H1 (cell line): ENCODE results near the gene SCYL2. TPM values are rescaled to one million over a fixed set of nuclear protein-coding genes. Genes with fewer than 3 reads are reported as not detected.

ENCODE experiments used
- CTCF ChIA-PET: fragments of 300-600 bp; sonication (Branson Sonifier 250); formaldehyde crosslinking; loops from one replicate; lab custom pipeline; 2021; ENCODE audit not compliant: partially characterized antibody; lab: Charles Lee
- POLR2A ChIA-PET: fragments of 300-600 bp; sonication (Branson Sonifier 250); formaldehyde crosslinking; loops from one replicate; lab custom pipeline; 2021; ENCODE audit warnings: inconsistent platforms; ENCODE audit not compliant: partially characterized antibody; lab: Charles Lee
- DNase-seq, 2 experiments: peaks; one replicate each; pipeline versions ENCODE4 v3.0.0 to v3.0.0-alpha.2; 2010 to 2022; ENCODE audit warnings: low spot score in 2 of 2, low read depth in 1 of 2, mixed read lengths in 1 of 2
- FAIRE-seq: peaks from 2 replicates; lab custom pipeline; 2011; peaks lifted over from hg19 to GRCh38; lab: Jason Lieb, UNC
- H2AFZ ChIP-seq: 2 replicates; pipeline ENCODE4 v1.8.1; 2012; ENCODE audit warnings: low read length, inconsistent platforms
- H2AK5ac ChIP-seq: 2 replicates; pipeline ENCODE4 v1.6.1; 2013; ENCODE audit warnings: low read depth, low read length
- H2BK120ac ChIP-seq: replicated peaks from 2 replicates; pipeline ENCODE3; 2013; ENCODE audit warnings: low read depth, low read length, inconsistent platforms
- H2BK12ac ChIP-seq: 2 replicates; pipeline ENCODE4 v1.6.1; 2013; ENCODE audit warnings: low read depth, low read length
- H2BK15ac ChIP-seq: 2 replicates; pipeline ENCODE4 v1.6.1; 2013; ENCODE audit warnings: low read length
- H2BK20ac ChIP-seq: 2 replicates; pipeline ENCODE4 v1.6.1; 2013; ENCODE audit warnings: low read length
- H2BK5ac ChIP-seq: 2 replicates; pipeline ENCODE4 v1.6.1; 2013; ENCODE audit warnings: low read depth, low read length
- H3K14ac ChIP-seq: 2 replicates; pipeline ENCODE4 v1.6.1; 2013; ENCODE audit warnings: inconsistent platforms; ENCODE audit not compliant: insufficient read length
- H3K18ac ChIP-seq: 2 replicates; pipeline ENCODE4 v1.6.1; 2013; ENCODE audit warnings: low read length; ENCODE audit errors: extremely low read depth
- H3K23ac ChIP-seq: 2 replicates; pipeline ENCODE4 v1.6.1; 2013; ENCODE audit warnings: inconsistent platforms; ENCODE audit not compliant: insufficient read length
- H3K23me2 ChIP-seq: 2 replicates; pipeline ENCODE4 v1.6.1; 2013; ENCODE audit warnings: low read depth, low read length
- H3K27ac ChIP-seq: 2 replicates; pipeline ENCODE4 v1.6.1; 2011; ENCODE audit warnings: low read depth, low read length, inconsistent platforms
- H3K27me3 ChIP-seq, 4 experiments: replicated peaks in 1 of 4; 1 replicate in 1 of 4; 2 replicates in 3 of 4; pipeline versions ENCODE4 v1.6.1 to v1.8.1; 2011 to 2013; ENCODE audit warnings: low read length in 3 of 4, mild to moderate bottlenecking in 3 of 4, inconsistent platforms in 2 of 4, mixed read lengths in 2 of 4, moderate library complexity in 1 of 4; ENCODE audit not compliant: control insufficient read depth in 3 of 4, insufficient read depth in 3 of 4; ENCODE audit errors: extremely low read depth in 1 of 4
- H3K36me3 ChIP-seq, 4 experiments: 2 replicates each; pipeline versions ENCODE4 v1.6.1 to v1.8.1; 2011 to 2013; ENCODE audit warnings: mild to moderate bottlenecking in 4 of 4, low read length in 3 of 4, moderate library complexity in 2 of 4, control low read depth in 1 of 4, inconsistent platforms in 1 of 4; ENCODE audit not compliant: insufficient read depth in 4 of 4, control insufficient read depth in 2 of 4
- H3K4ac ChIP-seq: replicated peaks from 2 replicates; pipeline ENCODE3; 2013; ENCODE audit warnings: low read length, low read depth, mixed read lengths, inconsistent platforms; ENCODE audit not compliant: insufficient read length
- H3K4me1 ChIP-seq, 4 experiments: replicated peaks in 1 of 4; 1 replicate in 1 of 4; 2 replicates in 3 of 4; pipeline versions ENCODE4 v1.6.1 to v1.8.1; 2011 to 2013; ENCODE audit warnings: low read length in 3 of 4, inconsistent platforms in 2 of 4, mixed read lengths in 1 of 4; ENCODE audit not compliant: insufficient read depth in 4 of 4, control insufficient read depth in 3 of 4
- H3K4me2 ChIP-seq, 2 experiments: 2 replicates each; pipeline versions ENCODE4 v1.6.1 to v1.8.1; 2011 to 2013; ENCODE audit warnings: low read depth in 2 of 2, low read length in 2 of 2, control low read depth in 1 of 2, inconsistent platforms in 1 of 2, mild to moderate bottlenecking in 1 of 2; ENCODE audit not compliant: insufficient read depth in 1 of 2
- H3K4me3 ChIP-seq, 4 experiments: fragments of 200-600, 300-600 bp in 1 of 4; sonication (generic), shearing (Covaris generic), sonication (Bioruptor Twin) in 1 of 4; 2 replicates each; pipeline versions ENCODE4 v1.5.1 to v1.8.1; 2011 to 2016; ENCODE audit warnings: low read length in 4 of 4, low read depth in 3 of 4, control low read depth in 2 of 4, inconsistent platforms in 2 of 4, mild to moderate bottlenecking in 2 of 4, mixed read lengths in 1 of 4, moderate library complexity in 1 of 4; ENCODE audit not compliant: insufficient read depth in 2 of 4; ENCODE audit errors: extremely low read depth in 1 of 4
- H3K56ac ChIP-seq: replicated peaks from 2 replicates; pipeline ENCODE3; 2013; ENCODE audit warnings: low read depth, mild to moderate bottlenecking, mixed read lengths, low read length, inconsistent platforms; ENCODE audit not compliant: insufficient read length
- H3K79me1 ChIP-seq: 2 replicates; pipeline ENCODE4 v1.6.1; 2013; ENCODE audit warnings: low read depth, low read length, control low read depth
- H3K79me2 ChIP-seq, 2 experiments: 2 replicates each; pipeline versions ENCODE4 v1.6.1 to v1.8.1; 2012 to 2013; ENCODE audit warnings: low read length in 2 of 2, mild to moderate bottlenecking in 2 of 2, inconsistent platforms in 1 of 2; ENCODE audit not compliant: insufficient read depth in 2 of 2, control insufficient read depth in 1 of 2
- H3K9ac ChIP-seq, 4 experiments: replicated peaks in 1 of 4; 1 replicate in 1 of 4; 2 replicates in 3 of 4; pipeline versions ENCODE4 v1.6.1 to v1.8.1; 2011 to 2013; ENCODE audit warnings: low read depth in 3 of 4, low read length in 3 of 4, control low read depth in 2 of 4, mild to moderate bottlenecking in 2 of 4, moderate library complexity in 2 of 4, inconsistent platforms in 1 of 4; ENCODE audit errors: extremely low read depth in 1 of 4
- H3K9me3 ChIP-seq, 2 experiments: 2 replicates each; pipeline versions ENCODE4 v1.6.1 to v1.8.1; 2012 to 2013; ENCODE audit warnings: mild to moderate bottlenecking in 2 of 2, moderate library complexity in 2 of 2, control low read depth in 1 of 2, inconsistent platforms in 1 of 2, low read depth in 1 of 2, low read length in 1 of 2, mixed read lengths in 1 of 2; ENCODE audit not compliant: insufficient read depth in 2 of 2
- H4K20me1 ChIP-seq, 2 experiments: replicated peaks in 1 of 2; 2 replicates each; pipeline versions ENCODE3 to v1.8.1; 2011 to 2013; ENCODE audit warnings: inconsistent platforms in 2 of 2, low read length in 2 of 2, mild to moderate bottlenecking in 1 of 2; ENCODE audit not compliant: insufficient read depth in 2 of 2, control insufficient read depth in 1 of 2
- H4K5ac ChIP-seq: 2 replicates; pipeline ENCODE4 v1.6.1; 2013; ENCODE audit warnings: low read length, low read depth, mixed read lengths, inconsistent platforms; ENCODE audit not compliant: insufficient read length
- H4K8ac ChIP-seq: 2 replicates; pipeline ENCODE4 v1.8.0; 2013; ENCODE audit warnings: mild to moderate bottlenecking, moderate library complexity, low read length, inconsistent platforms; ENCODE audit not compliant: insufficient read depth; ENCODE audit errors: extremely low read depth
- H4K91ac ChIP-seq: replicated peaks from 2 replicates; pipeline ENCODE3; 2013; ENCODE audit warnings: low read length, mixed read lengths, inconsistent platforms; ENCODE audit not compliant: insufficient read length
- CREB1 ChIP-seq: IDR thresholded peaks from 2 replicates; pipeline ENCODE4 v1.6.1; 2012; ENCODE audit warnings: inconsistent platforms
- JUND ChIP-seq: IDR thresholded peaks from 2 replicates; pipeline ENCODE4 v1.6.1; 2011; ENCODE audit warnings: mild to moderate bottlenecking, improper control_type of control experiment, low read length
- SAP30 ChIP-seq: fragments of 300-600 bp; sonication (generic); IDR thresholded peaks from 2 replicates; pipeline ENCODE4 v1.7.1; 2012; ENCODE audit warnings: low read length, moderate library complexity, mild to moderate bottlenecking, inconsistent platforms; ENCODE audit not compliant: insufficient read depth, insufficient replicate concordance
- WGBS, 2 experiments: shearing (Covaris generic) in 1 of 2; methylation state at CpG; one replicate each; pipeline versions ENCODE4 v1.1.6 to v1.1.7; 2013 to 2015; ENCODE audit warnings: low lambda C conversion rate in 2 of 2, mixed read lengths in 2 of 2, inconsistent platforms in 1 of 2, low coverage in 1 of 2, missing lambda C conversion rate in 1 of 2; ENCODE audit not compliant: insufficient replicate concordance in 2 of 2, insufficient coverage in 1 of 2, insufficient read length in 1 of 2; ENCODE audit errors: extremely low coverage in 1 of 2, missing lambda C conversion rate in 1 of 2; 5-methylcytosine and 5-hydroxymethylcytosine counted together
- polyA plus RNA-seq, 7 experiments: library from polyadenylated mRNA; depleted of rRNA in 3 of 7; stranded (reverse) in 5 of 7; unstranded in 2 of 7; fragments of >200 nt in 5 of 7; fragments of 200-250 nt in 2 of 7; gene quantifications; 1 replicate in 5 of 7; 2 replicates in 1 of 7; 4 replicates in 1 of 7; pipeline versions ENCODE4 v1.2.1 to v1.2.3, GENCODE V29; 2011 to 2013; ENCODE audit warnings: missing spikeins in 2 of 7, mixed read lengths in 2 of 7
- total RNA-seq: library from RNA; stranded (reverse); fragmentation: NEBNext Ultra II Directional; extraction: Animal tissue kit (Norgen Biotek cat#: 25700); gene quantifications from 2 replicates; pipeline ENCODE4 v1.2.1, GENCODE V29; 2021

Gene SCYL2
- total and polyA plus RNA-seq, 2 of the 8 experiments (the other 6 are each of a cell fraction or from before 2014, with no cell fraction given): 8.9 to 48.7 TPM

GRCh38 chr12:100337299-100337698 lies 70.3 kb downstream of the SCYL2 start:
- Histone ChIP-seq H3K79me1 (no peaks in the 10 kb centered on the region), H3K4me3 (no peak overlapping the region), H3K4ac (no peak overlapping the region), H3K23me2 (no peaks in the 10 kb centered on the region), H2BK15ac (no peak overlapping the region), H4K20me1 (no peaks in the 10 kb centered on the region), H2BK5ac (no peak overlapping the region), H2BK12ac (no peak overlapping the region), H3K4me1 (no peaks in the 10 kb centered on the region), H3K56ac (no peak overlapping the region), H4K91ac (no peak overlapping the region), H3K9me3 (no peaks in the 10 kb centered on the region), H4K8ac (no peak overlapping the region), H3K36me3 (peaks cover 2 to 49% (median 9%) of the 10 kb centered on the region in 4 experiments; a peak in 6 of 8 replicates), H2AFZ (no peak overlapping the region), H3K79me2 (no peaks in the 10 kb centered on the region), H3K14ac (no peak overlapping the region), H3K23ac (no peak overlapping the region), H3K9ac (no peak overlapping the region), H3K27ac (no peak overlapping the region), H2AK5ac (no peak overlapping the region), H3K27me3 (no peaks in the 10 kb centered on the region), H2BK20ac (no peak overlapping the region), H4K5ac (no peak overlapping the region), H3K18ac (no peak overlapping the region), H2BK120ac (no peak overlapping the region), H3K4me2 (no peak overlapping the region)
- ChIA-PET CTCF (interaction anchor here (0.9 to 2.0 kb wide), 6 partner anchors 11 to 102 kb away, joined by 3 to 8 read pairs (median 3); no protein-coding TSS in a partner anchor), POLR2A (no interaction called here)
- FAIRE-seq (no peak), DNase-seq (no peak)
- WGBS, 2 experiments: 86% methylated on average over 3 of the region's 3 CpGs; no CpG with 5 or more reads in 1 of the 2 experiments
- TF ChIP-seq JUND (no peak), CREB1 (no peak), SAP30 (no peak)
